H4 (cell line): ENCODE data around the gene CNOT2. TPM values are rescaled to one million over a fixed set of nuclear protein-coding genes. Genes with fewer than 3 reads are reported as not detected.

Experiments
- DNase-seq: peaks from one replicate; pipeline ENCODE4 v3.0.0-alpha.2; 2015; ENCODE audit warnings: low spot score
- total RNA-seq: library from RNA; depleted of rRNA; stranded (reverse); fragments of >200 nt; shearing (Covaris generic); gene quantifications from 2 replicates; pipeline ENCODE4 v1.2.3, GENCODE V29; 2014; rRNA removed

Gene CNOT2
- total RNA-seq, result 122 and 143 TPM in 2 replicates

- DNase-seq, result peak; percentile 93
These were observed at the start of gene CNOT2 for GRCh38 chr12:70242695-70243509. TSS of gene CNOT2 (plus strand) at chr12:70243433. CDS start at chr12:70278227, 34,794 bp downstream.

- DNase-seq, result no peak
These were observed 49.2 kb upstream of the CNOT2 start for GRCh38 chr12:70194076-70194475.

GRCh38 chr12:70196811-70197281, 46.4 kb upstream of the CNOT2 start:
- DNase-seq, result no peak

- DNase-seq, result no peak
These were observed 45.9 kb upstream of the CNOT2 start for GRCh38 chr12:70197345-70197744.

- no peak for DNase-seq
These were observed 29.5 kb upstream of the CNOT2 start for GRCh38 chr12:70213707-70214106.

DNA sequence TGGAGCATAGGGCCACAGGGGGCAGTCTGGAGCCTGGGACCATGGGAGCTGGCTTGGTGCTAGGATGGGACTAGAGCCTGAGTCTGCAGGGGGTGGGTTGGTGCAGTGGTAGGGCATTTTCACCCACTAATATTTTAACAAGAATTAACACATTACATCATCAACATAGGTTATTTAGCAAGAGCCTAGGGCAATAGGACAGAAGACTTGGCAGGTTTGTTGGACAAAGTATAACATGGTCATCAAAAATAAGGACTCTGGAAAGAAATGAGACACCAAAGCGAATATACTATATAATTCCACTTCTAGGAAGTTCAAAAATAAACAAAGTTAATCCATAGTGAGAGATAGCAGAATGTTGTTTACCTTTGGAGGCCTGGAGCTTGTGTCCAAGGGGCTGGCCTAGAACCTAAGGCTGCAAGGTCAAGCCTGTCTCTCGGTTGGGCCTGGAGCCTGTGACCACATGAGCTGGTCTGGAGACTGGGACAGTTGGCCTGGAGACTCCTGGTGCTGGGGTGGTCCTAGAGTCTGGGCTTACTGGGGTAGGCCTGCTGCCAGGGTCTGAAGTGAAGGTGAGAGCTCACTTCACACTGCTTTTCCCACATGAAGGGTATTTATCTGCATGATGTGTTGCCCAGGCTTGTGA, 28.1 kb upstream of the CNOT2 start:
- DNase-seq, result no peak

DNA sequence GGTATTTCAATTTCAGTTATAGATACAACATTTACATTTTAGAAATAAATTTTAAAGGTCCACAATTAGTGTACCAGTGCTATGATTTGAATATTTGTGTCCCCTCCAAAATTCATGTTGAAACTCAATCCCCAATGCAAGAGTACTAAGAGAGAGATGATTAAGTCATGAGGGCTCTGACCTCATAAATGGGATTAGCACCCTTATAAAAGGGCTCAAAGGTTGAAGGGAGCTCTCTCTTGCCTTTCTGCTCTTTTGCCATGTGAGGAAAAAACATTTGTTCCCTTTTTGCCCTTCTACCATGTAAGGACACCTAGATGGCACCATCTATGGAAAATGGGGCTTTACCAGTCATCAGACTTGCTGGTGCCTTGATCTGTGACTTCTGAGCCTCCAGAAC, 25.8 kb upstream of the CNOT2 start:
- no peak for DNase-seq

DNA sequence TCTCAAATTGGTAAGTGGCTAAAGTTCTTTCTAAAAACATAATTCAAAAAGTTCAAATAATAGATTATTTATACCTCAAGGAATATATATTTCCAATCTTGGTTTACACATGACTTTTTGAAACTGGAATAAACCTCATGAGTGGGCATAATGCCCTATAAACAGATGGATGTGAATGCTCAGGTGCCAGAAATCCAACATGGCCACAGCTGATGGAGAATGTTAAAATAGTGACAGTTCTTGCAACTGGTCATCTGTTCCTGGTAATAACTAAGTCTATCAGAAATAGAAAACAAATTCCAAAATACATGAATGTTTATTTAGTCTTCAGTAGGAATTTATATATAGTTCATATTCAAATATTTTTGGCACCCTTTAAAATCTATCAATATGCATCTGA, 21.6 kb upstream of the CNOT2 start:
- no peak for DNase-seq

DNA sequence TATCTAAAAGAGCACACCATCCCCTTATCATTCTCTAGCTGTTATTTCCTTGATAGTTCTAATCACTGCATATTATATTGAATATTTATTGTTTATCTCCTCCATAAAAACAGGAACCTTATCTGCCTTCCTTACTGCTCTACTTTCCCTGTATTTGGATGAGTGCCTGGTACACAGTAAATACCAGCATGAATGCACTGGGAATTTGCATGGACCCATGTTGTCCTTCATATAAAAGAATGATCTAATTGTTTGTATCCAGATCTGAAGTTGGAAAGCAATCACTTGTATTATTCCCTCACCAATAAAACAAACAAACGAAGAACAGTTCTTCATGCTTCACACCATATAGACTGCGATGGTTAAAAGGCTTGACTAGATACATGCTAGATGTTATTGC, 15.3 kb upstream of the CNOT2 start:
- DNase-seq, result no peak

DNA sequence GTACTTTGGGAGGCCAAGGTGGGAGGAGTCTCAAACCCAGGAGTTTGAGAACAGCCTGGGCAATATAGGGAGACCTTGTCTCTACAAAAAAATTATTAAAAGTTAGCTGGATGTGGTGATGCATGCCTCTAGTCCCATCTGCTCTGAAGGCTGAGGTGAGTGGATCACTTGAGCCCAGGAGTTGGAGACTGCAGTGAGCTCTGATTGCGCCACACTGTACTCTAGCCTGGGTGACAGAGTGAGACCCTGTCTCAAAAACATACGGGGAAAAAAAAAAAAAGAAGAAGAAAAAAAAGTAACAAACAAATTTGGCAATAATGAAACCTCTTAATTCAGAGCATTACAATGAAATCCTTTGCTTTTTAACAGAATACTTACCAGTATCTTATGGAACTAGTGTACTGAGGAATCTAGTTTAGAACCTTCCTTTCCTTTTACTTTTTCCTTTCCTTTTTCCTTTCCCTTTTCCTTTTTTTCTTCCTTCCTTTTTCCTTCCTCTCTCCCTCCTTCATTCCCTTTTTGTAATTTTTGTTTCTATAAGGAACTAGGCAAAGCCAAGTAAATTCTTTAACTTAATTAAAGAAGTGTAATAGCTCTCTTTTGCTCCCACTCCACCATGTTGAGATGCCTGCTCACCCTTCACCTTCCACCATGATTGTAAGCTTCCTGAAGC, 12.2 kb upstream of the CNOT2 start:
- no peak for DNase-seq

- no peak for DNase-seq
These were observed 6.2 kb upstream of the CNOT2 start for GRCh38 chr12:70236990-70237389.

DNA sequence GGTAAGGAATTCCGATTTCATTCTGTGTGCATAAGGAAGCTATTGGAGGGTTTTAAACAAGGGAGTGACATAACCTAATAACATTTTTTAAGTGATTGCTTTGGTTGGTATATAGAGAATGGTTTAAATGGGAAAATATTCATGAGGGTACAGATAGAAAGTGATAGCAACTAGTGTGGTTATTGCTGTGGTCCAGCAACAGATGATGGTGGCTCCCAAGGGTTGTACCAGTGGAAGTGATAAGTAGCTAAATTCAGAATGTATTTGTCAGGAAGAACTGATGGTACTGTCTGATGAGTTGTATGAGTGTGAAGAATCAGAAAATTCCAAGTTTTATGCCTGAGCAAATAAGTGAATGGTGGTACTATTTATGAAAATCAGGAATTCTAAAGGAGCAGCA, 2.6 kb upstream of the CNOT2 start:
- DNase-seq, result no peak

GRCh38 chr12:70241845-70242244, 1.4 kb upstream of the CNOT2 start:
- no peak for DNase-seq

- peak; percentile 42 for DNase-seq
These were observed 508 bp downstream of the CNOT2 start for GRCh38 chr12:70243510-70244371.

- no peak for DNase-seq
These were observed 1.2 kb downstream of the CNOT2 start for GRCh38 chr12:70244409-70244808.

GRCh38 chr12:70245458-70245857, 2.2 kb downstream of the CNOT2 start:
- no peak for DNase-seq

DNA sequence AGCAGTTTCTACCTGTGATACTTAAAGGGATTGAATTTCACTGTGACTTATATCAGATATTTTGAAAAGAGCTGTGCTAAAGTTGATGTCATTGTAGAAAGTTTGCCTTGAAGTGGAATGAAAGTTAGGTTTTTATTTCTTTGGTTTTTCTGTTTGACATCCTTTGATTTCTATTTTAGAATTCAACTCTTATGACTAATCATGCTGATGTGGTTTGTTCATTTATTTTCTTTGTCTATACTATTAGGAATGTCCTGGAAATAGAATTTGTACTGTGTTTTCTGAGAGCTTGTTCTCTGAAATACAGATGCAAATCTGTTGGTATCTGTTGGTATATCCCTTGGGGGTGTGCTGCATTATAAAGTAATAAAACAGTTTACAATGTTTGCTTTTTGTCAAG, 3.3 kb downstream of the CNOT2 start:
- DNase-seq, result no peak

DNA sequence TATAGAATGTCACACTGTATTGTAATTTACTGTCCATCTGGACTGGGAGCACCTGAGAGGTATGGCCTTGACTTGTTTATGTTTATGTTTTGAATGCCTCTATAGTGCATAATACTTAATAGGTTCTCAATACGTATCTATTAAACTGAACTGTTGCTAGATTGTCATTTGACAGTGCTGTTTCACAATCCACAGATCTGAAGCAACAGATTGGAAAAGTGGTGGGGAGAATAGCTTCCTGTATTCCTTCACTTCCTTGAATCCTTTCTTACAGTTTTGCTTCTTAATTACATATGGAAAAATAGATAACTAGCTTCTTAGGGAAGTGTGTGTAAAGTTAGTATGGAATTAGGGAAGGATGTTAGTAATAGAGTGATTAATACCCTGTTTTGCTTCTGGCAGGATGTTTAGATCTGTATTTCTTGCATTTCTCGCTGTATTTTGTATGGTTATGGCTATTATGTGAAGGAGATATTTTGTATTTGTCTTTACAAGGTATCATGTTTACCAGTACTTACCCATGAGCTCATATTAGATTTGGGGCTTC, 4.5 kb downstream of the CNOT2 start:
- no peak for DNase-seq

GRCh38 chr12:70248876-70249275, 5.6 kb downstream of the CNOT2 start:
- no peak for DNase-seq

DNA sequence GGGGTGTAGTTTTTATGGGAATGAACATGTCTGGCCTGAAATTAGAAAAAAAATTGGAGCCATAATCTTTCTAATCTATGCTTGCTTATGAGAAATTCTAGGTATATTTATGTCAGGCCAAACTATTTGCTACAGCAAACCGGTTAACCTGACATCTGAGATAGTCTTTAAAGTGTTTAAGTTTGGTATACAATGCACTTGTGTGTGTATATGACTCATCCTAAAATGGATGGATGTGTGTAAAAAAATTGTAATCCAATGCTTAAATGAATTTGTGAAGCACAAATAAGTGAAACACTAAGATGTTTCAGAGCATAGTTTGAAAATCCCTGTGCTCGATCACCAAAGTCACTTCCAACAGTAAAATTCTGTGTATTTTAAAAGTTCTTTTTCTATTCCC, 6.7 kb downstream of the CNOT2 start:
- DNase-seq, result no peak

DNA sequence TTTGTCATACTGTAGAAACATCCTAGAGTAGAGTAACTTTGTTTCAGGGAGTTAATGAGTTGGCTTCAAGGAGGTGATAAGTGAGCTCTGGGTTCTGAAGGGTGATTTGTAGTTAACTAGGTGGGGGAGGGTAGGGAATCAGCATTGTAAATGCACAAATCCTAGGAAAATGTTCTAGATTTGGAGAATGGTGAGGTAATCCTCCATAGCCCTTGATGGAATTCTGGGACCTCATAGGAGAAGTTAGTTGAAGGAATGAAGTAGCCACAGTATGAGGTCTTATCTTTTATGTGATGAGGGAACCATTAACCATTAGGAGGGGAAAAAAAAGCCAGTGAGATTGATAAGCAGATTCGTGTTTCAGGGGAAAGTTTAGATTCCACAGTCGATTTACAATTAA, 8.0 kb downstream of the CNOT2 start:
- no peak for DNase-seq
